GM18502 (cell line): ENCODE measurements around the gene SLC39A7.

Experiments
- ATAC-seq: cut with Tn5 transposase; IDR thresholded peaks from one replicate; pipeline ENCODE4 v1.9.1; 2021; ENCODE audit warnings: mild to moderate bottlenecking; ENCODE audit not compliant: unreplicated experiment, poor library complexity

The SLC39A7 gene

GRCh38 chr6:33169291-33170175 is 31.1 kb upstream of the SLC39A7 start:
- ATAC-seq = no peak

DNA sequence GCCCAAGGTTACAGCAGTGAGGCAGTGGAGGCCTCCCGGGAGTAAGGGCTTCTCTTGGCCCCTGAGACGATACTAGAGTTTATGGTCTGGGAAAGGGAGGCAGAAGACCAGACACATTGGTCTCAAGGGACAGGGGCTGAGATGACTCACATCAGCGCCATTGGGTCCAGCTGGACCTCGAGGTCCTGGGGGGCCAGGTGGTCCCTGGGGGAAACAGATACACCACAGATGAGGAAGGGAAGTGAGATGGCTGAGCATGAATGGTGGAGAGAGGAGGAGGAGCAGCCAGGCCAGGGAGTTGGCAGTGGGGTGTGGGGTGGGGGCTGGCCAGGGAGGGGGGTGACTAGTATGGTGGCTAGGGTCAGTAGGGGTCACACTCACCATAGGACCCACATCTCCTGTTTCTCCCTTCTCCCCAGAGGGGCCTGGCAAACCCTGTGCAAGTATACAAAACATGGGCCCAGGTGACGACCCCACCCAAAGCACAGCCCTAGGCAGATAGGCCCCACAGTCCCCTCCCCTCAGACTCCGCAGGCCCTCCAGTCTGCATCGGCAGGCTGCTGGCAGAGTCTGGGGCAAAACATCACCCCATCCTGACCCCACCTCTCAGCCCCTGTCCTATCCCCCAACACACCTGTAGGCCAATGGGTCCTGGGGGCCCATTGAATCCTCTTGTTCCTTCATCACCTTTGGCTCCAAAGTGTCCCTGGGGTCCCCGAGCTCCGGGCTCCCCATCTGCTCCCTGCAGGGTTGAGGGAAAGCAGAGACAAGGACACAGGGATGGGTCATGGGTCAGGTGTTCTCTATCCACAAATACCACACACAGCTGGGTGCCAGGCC is 30.3 kb upstream of the SLC39A7 start:
- ATAC-seq = no peak

DNA sequence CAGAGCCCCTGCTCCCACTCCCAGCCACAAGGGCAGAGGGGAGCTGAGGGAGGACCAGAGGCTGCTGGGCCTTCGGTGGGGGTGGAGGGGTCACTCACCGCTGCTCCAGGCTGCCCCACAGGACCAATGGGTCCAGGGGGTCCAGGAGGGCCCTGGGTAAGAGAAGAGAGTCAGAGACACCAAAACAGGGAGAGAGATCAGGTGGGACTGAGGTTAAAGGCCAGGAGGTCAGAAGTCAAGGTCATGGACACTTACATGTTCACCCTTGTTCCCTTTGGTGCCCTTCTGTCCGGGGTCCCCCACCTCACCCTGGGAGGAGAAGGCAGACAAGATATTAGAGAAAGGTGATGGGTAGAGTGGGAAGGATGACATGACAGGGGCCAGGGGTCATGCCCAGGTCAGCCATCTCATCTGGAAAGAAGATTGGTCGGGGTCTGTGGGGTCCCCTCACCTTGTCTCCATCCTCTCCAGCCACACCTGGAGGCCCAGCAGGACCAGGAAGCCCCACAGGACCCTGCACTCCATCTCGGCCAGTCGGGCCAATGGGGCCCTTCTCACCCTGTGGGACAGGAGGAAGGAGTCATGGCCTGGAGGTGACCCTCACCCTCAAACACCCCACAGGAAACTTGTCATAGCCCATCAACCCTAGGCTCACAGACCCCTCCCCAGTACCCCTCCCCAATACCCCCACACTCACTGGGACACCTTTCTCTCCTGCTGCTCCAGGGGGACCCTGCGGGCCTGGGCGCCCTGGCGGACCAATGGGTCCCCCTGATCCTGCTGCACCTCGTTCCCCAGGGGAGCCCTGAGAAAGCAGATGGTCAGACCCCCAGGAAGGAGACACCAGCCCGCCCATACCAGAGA is 29.4 kb upstream of the SLC39A7 start:
- ATAC-seq = no peak

DNA sequence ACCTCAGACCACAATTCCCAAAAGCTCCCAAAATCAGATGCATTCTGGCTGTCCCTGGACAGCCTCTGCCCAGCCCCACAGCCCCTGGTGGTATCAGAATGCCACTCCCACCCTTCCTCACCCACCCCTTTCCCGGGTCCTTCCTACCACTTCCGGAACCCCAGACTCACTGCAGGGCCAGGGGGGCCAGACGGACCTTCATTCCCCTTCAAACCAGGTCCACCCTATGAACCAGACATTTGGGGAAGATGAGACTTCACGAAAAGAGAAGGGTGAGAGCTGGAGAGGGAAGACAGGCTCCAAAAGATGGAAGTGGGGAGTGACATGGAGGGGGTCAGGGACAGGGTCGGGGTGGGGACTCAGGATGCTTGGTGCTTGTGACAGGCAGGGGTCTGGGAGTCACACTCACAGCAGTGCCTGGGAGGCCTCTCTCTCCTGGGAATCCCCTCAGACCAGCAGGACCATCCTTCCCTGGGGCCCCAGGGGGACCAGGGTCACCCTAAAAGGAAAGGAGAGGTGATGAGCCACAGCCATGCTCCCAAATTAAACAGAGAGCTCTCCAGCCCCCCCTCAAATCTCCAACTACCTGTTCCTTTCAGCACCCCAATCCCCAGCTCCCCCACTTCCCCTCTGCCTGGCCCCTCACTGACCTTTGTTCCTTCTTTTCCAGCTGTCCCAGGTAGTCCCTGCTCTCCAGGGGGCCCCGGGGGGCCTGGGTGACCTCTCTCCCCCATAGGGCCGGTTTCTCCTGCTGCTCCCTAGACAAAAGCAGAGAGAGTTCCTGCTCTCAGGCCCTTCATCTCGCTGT is 28.6 kb upstream of the SLC39A7 start:
- no peak for ATAC-seq

DNA sequence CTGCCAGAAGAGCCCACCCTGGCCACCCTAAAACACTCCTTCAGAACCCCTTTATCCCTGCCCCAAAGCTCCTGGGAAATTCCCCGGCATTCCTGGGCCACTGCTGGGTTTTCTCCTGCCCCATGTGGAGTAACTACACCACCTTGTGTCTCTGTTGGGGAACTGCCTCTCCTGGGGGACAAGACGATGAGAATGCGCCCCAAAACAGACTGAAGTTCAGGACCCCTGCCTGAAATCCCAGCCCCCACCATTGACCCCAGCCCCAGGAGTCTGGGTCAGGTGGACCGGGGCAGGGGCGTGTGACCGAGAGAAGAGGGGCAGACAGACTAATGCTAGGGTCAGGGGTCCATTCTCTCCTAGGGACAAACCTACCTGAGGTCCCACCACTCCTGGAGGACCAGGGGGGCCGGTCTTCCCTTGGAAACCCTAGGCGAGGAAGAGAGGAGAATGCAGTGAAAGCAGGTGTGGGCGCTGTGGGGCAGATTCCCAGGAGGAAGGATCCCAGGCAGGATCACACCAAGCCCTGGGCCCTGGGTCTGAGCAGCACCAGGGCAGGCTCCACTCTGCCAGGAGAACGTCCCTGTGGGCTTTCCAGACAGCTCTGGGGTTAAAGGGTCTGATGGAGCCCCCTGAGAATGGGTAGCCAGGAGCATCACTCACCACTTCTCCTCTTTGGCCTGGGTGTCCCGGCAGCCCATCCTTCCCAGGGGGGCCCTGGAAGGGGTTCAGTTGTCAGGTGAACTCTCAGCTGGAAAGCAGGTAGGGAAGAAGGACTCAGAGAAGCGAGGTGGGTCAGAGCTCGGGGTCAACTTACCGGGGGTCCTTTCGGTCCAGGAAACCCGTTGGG is 27.8 kb upstream of the SLC39A7 start:
- ATAC-seq = no peak

DNA sequence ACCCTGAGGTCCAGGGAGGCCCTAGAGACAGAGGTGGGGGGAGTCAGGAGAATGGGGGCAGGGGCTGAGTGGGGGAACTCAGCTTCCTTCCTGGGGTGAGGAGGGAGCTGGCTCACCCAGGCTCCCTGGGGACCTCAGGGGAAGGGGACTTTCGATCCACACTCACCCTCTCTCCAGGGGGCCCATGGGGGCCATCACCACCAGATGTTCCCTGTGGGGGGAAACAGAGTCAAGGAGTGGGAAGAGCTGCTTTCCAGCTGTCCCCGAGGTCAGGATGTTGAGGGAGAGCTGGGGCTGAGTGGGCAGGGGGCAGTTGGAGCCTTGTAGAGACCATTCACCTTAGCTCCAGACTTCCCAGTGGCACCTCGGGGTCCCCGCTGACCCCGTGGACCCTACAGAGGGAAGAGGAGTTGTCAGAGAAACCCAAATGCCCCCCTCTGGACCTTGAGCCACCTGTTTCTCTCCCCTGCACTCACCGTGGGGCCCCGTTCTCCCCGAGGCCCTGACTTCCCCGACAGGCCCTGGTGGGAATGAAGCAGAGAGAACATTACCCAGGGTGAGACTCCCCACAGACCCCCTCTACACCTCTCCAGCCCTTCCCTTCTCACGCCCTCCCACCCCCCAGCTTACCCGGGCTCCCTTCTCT is 27.0 kb upstream of the SLC39A7 start:
- no peak for ATAC-seq

GRCh38 chr6:33174784-33175183 is 25.9 kb upstream of the SLC39A7 start:
- no peak for ATAC-seq

GRCh38 chr6:33175436-33176069 is 25.1 kb upstream of the SLC39A7 start:
- no peak for ATAC-seq

- ATAC-seq = no peak
Observed at GRCh38 chr6:33176906-33177305, 23.8 kb upstream of the SLC39A7 start.

- ATAC-seq = no peak
Observed at GRCh38 chr6:33177552-33178446, 22.9 kb upstream of the SLC39A7 start.

DNA sequence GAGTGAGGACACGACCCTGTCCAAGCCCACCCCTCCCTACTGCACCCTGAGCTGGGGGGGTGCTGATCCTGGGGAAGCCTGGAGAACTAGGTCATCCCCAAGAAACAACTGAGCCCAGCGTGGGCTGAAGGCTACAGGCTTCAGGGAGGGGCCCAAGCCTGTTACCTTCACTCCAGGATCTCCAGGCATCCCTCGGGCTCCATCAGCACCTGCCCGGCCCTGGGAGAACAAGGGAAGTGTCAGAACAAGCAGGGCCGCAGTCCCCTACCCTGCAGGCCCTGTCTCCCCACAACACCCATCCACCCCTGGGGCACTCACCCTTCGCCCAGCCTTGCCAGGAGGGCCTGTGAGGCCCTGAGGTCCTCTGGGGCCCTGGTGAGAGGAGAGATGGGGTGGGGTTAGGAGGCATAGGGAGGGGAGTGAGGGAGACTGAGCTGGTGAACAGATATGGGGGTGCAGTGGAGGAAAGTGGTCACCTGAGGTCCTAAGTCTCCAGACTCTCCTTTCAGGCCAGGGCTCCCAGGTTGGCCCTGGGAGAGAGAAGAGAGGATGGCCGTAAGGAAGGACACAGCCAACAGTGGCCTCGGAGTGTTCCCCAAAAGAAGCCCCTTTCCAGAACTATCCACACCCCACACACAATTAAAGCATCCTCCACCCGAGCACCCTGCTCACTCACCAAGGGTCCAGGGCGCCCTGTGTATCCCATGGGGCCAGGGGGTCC is 21.8 kb upstream of the SLC39A7 start:
- no peak for ATAC-seq

GRCh38 chr6:33181141-33181540 is 19.5 kb upstream of the SLC39A7 start:
- ATAC-seq = no peak

DNA sequence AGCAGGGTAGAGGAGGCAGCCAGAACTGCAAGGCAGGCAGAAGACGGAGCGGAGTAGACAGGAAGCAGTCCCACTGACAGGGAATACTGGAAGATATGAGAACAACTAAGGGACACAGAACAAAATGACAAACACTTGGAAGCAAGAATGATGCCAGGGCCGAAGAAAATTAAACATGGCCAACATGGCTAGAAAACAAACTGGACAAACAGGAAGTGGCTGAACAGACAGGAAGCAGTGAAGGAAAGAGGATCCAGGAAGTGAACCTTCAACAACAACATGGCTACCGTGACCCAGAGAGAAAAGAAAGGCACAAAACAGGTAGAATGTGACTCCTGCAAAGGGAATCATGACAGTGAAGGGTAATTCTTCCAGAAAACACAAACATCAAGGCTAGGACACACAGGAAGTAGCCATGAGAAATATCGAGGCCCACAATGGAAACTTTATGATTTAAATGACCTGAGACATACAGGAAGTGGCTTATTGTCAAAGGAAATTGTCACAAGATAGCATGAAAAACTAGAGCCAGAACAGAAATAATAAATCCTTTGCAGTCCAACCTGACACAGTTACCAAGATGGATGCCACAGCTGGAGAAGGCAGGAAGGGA is 17.5 kb upstream of the SLC39A7 start:
- no peak for ATAC-seq

DNA sequence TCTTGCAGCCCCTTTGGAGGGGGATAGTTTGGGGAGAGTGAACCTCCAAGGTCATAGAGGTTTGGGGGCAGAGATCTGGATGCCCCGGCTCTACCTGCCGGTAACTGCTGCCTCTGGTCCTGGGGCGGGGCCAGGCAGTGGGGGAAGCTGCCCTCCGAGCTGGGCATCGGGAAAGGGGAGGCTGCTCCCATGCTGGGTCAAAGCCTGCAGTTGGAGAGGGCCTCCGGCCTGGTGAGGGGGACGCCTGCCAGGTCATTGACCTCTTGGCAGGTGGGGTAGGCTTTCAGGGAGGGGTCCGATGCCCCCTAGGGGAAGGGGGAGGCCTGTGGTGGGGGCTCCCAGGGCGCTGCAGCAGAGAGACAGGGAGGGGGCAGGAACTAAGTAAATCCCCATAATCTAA is 15.5 kb upstream of the SLC39A7 start:
- ATAC-seq = no peak

GRCh38 chr6:33185654-33186187 is 14.9 kb upstream of the SLC39A7 start:
- no peak for ATAC-seq

DNA sequence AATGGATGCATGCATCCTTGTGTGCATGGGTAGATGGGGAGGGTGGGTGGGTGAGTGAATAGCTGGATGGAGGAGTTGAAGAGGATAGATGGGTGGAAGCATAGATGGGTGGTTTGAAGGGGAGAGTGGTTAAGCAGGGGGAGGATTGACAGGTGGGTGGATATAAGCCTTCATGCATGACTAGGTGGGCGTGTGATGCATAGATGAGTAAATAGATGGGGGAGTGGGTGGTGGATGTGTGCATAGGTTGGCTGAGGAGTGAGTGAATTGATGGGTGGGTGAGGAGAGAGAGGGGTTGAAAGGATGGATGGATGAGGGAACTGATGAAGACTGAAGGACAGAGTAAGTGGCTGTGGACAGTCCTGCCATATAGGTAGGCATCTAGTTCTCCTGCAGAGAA is 12.9 kb upstream of the SLC39A7 start:
- no peak for ATAC-seq
